AG09309 (cell line): ENCODE measurements around the gene MDM2.
A peak's percentile ranks its signal among the peaks of the same experiment; 100 is the strongest.

ENCODE experiments used
- DNase-seq: peaks from one replicate; pipeline ENCODE4 v3.0.0-alpha.2; 2010; ENCODE audit warnings: low read depth
- H3K4me3 ChIP-seq: 2 replicates; pipeline ENCODE4 v1.5.1; 2011; ENCODE audit warnings: mild to moderate bottlenecking, low read depth, low read length, moderate library complexity; ENCODE audit not compliant: control insufficient read depth
- TF ChIP-seq, protein P1 (sequence below): IDR thresholded peaks from 2 replicates; pipeline ENCODE4 v1.5.1; 2011; ENCODE audit warnings: mild to moderate bottlenecking, low read depth, low read length, inconsistent platforms; ENCODE audit not compliant: insufficient read depth, control insufficient read depth; ENCODE audit errors: missing control alignments

MDM2 gene

DNA sequence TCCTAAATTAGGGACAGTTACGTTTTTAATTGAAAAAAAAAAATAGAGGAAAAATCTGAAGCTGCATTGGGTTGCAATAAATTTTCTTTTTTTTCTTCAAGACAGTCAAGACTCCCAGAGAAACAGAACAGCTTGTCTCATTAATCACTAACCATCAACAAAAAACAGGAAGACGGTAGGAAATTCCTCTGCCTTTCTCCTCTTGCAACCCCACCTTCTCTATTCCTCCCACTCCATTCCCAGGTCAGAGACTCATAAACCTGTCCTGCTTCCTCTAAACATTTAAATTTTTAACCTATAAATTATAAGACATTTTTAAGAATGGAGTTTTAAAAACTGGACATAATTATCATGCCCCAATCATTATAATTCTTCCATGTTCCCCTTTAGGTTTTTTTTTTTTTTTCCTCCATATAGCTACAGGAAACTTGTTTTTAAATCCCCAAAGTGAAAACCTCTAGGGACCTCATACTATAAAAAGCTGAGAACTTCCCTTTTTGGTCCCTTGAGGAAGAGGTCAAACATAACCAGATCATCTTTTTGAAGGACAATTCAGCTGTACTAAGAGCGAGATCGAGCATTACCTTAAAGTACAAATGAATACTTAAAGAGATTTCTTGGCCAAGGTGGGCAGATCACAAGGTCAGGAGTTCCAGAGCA is 89.0 kb downstream of the MDM2 start:
- DNase-seq: no peak
- TF ChIP-seq, protein P1, sequence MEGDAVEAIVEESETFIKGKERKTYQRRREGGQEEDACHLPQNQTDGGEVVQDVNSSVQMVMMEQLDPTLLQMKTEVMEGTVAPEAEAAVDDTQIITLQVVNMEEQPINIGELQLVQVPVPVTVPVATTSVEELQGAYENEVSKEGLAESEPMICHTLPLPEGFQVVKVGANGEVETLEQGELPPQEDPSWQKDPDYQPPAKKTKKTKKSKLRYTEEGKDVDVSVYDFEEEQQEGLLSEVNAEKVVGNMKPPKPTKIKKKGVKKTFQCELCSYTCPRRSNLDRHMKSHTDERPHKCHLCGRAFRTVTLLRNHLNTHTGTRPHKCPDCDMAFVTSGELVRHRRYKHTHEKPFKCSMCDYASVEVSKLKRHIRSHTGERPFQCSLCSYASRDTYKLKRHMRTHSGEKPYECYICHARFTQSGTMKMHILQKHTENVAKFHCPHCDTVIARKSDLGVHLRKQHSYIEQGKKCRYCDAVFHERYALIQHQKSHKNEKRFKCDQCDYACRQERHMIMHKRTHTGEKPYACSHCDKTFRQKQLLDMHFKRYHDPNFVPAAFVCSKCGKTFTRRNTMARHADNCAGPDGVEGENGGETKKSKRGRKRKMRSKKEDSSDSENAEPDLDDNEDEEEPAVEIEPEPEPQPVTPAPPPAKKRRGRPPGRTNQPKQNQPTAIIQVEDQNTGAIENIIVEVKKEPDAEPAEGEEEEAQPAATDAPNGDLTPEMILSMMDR: no peak
- H3K4me3 ChIP-seq: no peak overlapping the region

DNA sequence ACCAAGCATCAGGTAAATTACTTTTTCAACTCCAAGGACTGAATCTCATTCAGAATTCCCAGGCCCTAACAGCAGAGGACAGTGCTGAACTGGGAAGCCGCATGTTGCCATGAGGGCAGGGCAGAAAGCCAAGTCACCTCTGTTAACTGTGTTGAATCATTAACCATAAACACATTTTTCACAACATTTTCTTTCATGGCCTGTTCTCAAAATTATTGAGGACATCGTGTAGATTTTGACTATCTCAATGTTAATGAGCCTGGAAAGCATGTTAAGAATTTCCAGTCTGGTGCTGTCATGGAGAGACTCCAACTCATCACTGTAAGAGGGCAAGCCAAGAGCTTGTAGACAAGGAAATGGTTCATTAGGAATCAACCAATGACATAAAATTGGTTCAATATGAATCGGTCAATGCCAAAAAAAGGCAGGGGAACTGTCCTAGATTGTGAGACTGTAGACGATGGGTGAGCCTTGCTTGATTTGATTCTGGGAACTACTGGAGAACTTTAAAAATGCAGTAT is 91.3 kb downstream of the MDM2 start:
- TF ChIP-seq, protein P1: peak; percentile 96
- peak; percentile 91 for DNase-seq
- no peak overlapping the region for H3K4me3 ChIP-seq

DNA sequence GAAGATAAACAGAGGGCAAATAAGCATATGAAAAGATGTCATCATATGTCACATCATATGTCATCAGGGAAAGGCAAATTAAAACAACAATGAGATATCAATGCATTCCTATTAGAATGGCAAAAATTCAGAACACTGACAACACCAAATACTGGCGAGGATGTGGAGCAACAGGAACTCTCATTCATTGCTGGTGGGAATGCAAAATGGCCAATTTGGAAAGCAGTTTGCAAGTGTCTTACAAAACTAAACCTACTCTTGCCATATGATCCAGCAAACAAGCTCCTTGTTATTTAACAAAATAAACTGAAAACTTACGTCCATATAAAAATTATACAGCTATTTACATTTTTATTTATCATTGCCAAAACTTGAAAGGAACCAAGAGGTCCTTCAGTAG is 92.3 kb downstream of the MDM2 start:
- DNase-seq: no peak
- H3K4me3 ChIP-seq: no peak overlapping the region
- TF ChIP-seq, protein P1: no peak
